Stimulated activated CD4-positive, alpha-beta T cell treated with anti-CD3 and anti-CD28 coated beads, Interleukin-1b, Interleukin-23, amount 100 ng/mL, for 4 hours (primary cell): Measurements from ENCODE around the gene MMP15.
A peak's percentile ranks its signal among the peaks of the same experiment; 100 is the strongest.

Experiments used
- DNase-seq, 2 donors: peaks; one replicate each; pipeline ENCODE4 v3.0.0-alpha.2; 2020; ENCODE audit warnings: low read depth in 2 of 2

MMP15 gene

DNA sequence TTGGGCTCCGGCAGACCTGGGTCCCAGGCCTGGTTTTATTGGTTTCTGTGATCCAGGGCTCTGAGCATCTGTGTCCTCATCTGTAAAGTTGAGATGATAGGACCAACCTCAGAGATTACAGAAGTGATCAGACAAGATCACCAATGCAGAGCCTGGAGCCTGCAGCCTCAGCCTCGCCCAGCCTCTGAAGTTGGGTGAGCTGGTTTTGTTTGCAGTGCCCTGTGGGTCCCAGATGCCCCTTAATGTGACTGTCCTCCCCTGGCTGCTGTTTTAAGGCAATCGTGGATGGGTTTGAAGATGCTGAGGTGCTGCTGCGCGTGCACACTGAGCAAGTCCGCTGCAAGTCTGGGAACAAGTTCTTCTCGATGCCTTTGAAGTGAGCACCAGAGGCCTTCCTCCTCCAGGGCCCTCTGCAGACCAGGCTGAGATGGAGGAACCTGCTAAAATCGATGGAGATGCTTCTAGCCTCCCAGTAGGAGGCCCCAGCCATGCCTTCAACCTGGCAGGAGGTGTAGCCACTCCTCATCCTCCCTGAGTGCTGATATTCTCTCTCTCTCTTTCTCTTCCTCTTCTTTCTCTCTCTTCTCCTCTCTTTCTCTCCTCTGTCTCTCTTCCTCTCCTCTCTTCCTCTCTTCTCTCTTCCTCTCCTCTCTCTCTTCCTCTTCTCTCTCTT lies 5.6 kb upstream of the MMP15 start:
- no peak for DNase-seq

DNA sequence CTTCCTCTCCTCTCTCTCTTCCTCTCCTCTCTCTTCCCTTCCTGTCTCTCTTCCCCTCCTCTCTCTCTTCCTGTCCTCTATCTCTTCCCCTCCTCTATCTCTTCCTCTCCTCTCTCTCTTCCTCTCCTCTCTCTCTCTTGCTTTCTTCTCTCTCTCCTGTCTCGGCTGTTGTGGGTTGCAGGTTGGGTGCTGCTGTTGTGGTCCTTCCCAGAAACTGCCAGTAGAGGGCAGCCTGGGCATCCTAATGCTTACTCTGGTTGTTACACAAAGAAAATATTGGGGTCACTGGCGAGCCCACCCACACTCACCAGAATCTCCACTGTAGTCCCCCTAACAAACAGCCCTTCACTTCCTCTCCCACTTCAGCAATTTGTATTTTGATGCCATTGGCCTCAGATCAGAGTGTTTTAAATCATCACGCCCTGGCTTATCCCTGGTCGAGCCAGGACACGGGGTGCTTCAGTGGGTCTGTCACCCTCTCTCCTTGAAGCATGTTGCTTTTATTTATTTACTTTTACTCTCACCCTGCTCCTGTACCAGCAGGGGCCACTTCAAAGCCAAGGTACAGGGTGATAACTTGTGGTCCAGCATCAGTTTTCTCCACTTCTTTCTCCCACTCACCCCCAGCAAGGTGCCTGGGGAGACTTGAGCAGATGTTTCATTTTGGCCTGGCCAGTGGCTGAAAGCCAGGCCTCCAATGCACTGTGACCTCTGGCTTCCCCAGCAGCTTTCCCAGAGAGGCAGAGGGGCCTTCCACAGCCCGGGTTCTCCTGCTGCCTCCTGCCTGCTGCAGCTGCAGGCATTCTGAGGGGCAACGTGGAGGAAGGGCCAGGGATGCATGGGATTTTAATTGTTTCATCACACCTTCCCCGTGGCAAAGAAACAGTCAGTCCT lies 4.7 kb upstream of the MMP15 start:
- peak; percentile 43 to 57 for DNase-seq

DNA sequence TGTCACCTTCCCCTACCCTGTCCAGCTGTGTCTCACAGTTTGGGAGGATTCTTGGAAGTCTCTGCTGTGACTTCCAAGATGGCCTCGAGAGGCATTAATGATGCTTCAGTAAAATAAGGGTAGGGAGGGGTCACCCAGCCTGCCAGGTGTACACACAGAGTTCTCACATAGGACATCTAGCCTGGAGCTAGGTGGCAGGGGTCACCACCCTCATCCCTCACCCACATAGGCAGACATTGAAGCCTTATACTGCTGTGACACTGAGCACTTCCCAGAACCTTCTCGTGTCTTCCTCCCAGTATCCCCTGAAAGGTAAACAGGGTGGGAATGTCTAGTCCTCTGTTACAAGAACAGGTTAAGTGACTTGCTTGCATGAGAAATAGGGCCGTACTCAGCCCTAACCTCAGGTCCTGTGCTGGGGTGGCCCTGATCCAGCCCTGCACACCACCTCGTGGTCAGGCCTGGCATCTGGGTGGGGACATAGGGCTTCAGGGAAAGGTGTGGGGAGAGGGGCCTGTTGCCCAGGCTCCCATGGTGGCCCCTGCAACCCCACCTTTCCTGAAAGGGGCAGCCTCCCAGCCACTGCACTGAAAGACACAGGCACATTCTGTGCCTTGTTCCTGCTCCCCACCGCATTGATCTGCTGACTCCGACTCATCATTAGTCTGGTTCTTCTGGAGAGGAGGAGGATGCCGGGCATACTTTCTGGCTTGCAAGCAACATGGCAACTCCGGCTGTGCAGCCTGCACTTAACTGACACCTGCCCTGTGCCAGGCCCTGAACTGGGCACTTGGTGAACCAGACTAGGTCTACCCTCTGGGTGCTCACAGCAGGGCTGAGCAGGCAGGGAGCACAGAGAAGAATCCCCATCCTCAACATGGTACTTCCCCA lies 3.6 kb upstream of the MMP15 start:
- no peak for DNase-seq

DNA sequence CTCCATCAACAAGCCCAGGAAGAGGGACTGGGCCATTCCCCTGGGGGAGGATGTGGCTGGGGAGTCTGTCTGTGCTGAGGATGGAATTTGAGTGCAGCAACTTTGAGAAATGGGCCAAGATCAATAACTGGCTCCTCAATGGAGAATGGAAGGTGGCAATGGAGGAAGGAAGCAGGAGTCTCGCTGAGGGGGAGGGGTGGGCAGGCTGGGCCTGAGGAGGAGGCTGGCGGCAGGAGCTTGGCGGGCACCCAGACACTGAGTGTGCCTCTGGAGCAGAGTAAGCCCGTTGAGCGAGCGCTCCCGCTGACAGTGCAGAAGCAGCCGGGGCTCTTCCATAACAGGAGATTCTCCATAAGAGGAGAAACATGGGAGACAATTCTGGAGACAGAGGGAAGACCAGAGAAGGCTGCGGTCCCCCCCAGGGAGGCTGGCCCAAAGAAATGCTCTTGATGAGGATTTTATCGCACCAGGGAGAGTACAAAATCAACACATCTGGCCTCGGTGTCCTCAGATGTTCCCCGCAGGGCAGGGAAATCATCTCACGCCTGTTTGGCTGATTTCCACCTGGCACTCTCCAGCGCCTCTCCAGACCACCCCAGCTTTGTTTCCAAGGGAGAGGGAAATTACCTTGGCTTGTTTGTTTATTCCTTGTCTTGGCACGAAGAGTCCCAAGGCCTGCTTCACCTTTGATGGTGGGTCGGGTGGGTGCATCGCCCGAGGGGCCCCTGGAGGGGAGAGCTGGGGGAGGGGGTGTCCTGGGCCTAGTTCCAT lies 2.8 kb upstream of the MMP15 start:
- no peak for DNase-seq

DNA sequence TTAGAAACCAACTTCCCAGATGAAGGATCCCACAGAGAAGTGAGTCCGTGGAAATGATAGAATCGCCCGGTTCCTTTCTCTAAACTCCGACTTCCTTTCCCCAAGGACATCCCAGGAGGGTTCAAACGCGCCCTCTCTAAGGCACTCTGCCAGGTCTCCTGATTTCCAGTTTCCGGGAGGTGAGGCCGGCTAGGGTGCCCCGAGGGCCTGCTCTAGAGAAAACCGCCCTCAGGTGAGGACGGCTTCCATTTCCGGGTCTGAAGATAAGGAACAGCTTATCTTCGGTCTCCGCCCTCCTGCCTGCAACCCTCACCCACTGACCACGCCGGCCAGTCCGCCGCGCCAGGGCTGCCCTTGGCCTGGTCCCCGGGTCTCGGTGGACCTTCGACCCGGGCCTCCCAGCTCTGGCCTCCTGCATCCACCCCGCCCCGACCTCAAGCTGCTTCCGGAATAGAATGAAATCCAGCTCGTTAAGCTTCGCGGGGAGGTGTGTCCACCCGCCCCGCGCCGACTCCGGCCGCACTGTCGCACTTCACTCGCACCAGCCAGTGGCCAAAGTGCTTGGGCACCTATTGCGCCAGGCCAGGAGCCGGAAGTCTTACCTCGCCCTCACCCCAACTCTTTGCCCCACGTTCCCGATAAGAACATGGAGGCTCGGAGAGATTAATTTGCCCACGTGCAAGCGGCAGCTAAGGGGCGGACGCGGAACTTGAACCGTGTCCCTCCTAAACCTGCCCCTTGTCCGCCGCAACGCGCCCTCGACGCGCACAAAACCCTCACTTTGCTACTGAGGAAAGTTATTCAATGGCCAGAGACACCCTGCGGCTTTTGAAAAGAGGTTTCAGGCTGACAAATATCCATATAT lies 836 bp upstream of the MMP15 start:
- peak in 1 of 2 donors; percentile 19 for DNase-seq

DNA sequence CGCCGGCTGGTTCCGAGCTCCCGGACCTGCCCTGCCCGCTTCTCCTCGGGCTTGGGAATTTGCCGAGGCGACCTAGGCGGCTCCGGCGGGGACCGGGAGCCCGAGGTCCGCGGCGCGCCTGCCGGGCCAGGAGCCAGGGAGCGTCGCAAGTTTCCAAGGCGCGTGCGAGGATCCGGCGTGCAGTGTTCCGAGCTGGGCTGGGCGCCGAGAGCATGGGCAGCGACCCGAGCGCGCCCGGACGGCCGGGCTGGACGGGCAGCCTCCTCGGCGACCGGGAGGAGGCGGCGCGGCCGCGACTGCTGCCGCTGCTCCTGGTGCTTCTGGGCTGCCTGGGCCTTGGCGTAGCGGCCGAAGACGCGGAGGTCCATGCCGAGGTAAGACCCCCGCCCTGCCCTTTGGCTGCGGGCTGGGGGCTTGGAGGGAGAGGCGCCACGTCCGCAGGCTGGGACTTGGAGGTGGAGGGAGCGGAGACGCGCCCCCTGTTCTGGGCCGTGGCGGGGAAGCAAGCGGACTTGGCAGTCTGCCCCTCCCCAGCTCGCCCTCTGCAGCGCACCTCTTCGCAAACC lies 668 bp downstream of the MMP15 start:
- peak in 1 of 2 donors; percentile 14 for DNase-seq

DNA sequence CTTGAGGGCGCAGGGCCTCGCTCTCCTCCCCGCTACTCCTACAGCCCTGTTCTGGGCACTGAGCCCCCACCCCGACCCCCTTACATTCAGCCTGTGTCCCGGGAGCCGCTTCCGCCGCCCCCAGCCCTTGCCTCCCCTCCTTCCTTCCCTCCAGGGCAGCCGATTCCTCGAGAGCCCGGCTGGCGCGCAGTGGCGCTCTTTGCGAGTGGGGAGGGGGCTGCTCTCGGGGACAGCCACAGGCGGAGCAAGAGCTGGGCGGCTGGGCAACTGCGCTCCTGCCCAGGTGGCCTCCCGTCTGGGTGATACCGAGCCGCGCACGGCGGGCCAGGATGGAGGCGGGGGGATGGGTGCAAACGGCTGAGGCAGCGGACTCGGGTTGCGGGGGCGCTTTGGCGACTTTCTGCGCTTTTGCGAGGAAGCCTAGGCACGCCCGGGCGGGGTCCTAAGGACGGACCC lies 1.2 kb downstream of the MMP15 start:
- peak in 1 of 2 donors; percentile 9 for DNase-seq

DNA sequence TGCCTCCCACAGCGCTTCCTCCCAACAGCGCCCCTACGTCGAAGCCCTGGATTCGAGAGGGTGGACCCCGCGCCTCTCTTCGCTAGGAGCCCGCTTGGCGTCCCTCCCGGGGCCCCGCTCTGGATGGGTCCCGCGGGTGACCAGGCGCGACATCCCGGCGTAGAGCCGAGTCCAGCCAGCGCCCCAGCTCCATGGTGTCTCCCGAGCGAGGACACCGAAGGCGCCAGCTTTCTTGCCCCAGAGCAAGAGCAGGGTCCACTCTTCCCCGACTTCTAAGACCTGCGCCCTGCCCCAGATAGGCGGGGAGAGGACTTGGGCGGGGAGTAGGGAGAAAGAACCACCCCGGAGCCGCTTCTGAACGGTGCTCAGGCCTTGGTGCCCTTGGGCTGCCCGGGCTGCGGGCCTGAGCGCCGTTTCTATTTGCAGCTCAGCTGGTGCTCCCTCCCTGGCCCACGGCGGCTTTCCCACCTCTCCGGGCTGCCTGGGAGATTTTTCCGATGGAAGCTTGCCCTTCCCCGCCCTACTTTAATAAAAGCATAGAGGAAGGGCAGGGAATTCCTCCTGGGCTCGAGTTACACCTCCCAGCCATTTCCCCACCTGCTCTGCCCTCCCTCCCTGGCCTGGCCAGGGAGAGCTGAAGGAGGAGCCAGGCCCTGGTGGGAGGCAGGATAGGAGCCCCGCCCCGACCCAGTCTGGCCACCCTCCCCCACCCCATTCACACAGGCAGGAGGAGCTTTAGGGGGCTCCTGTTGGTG lies 1.8 kb downstream of the MMP15 start:
- no peak for DNase-seq

DNA sequence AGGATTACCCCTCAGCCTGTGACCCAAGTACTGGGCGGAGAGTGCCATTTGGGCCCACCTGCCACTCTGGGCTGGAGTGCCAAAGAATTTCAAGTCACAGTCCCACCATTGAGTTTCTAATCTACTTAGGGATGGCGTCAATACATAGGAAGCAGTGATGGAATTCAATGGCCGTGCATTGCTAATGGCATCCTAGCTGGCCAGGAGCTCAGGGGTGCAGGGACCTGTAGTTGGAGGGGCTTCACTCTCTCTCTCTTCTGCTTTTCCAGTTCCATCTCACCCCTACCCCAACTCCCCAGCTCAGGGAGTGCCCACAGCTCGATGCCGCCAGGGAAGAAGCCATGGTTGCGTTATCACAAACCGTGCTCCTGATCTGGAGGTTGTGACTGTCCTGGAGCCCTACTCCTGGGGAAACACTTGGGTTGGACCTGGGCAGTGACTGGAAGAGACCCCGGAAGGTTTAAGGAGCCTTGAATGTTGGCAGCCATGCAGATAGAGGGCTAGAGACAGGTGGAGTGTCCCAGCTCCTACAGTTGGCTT lies 2.4 kb downstream of the MMP15 start:
- DNase-seq: no peak

DNA sequence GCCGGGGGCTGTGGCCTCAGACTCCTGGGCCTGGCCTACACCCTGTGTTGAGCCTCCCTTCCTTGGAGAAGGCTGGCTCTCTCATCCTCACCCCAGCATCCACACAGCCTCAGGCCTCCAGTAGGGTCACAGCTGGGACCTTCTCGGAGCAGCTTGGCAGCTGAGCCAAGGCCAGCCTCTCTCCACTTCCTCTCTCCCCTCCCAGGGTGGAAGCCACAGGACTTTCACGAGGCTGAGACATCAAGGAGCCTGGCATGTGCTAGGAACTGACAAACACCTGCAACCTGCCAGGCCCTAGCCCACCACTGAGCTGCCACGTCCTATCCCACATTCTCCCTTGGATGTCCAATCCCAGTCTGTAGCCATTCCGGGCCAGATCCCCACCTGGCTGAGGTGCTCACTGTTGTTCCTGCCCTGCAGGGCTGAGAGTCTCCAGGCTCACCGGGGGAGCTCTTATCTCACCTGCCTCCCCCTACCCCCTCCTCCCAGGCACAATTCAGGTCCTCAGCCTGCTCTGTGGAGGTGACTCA lies 3.1 kb downstream of the MMP15 start:
- no peak for DNase-seq

DNA sequence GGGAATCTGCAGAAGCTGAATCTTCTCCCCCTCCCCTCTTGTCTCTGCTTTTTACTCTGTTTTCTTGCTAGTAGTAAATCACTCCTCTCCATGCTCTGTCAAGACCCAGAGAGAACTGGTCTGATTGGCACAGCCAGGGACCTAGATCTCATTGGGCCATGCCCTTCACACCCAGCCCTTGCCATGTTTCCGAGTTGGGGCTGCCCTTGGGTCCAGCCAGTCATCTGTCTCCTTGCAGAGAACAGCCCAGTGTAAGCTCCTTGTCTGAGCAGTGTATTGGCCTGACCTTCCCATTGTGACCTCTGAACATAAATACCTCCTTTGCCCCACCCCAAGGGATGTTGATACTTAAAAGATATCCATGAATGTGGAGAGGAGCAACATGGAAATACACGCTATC lies 3.9 kb downstream of the MMP15 start:
- no peak for DNase-seq

DNA sequence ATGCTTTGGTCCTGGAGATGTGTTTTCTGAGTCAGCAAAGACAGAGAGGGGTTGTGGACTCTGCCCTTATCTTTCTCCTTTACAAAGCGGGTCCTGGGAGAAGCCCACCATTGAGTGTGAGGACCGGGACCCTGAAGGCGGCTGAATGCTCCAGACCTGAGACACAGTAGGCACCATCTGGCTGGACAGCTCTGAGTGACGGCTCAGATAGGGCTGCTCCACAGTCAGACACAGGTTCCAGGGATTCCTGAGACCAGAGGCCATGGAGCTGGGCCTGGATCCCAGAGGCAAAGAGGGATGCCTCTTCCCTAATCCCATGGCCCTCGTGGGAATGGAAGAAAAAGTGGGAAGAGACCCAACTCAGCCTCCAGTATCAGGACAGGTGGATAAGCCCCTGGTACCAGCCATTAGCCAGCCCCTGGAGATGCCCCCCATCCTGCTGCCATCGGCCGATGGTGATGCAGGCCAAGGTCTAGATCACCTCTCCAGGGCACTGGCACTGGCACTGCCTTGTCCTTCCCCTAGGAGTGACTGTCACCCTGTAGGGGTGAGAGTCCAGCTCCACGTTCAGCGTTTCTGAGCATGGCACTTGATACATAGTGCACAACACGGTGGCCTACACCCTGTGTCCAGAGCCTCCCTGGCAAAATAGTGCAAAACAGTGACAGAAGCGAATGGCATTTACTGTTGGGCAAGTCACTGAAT lies 4.7 kb downstream of the MMP15 start:
- no peak for DNase-seq

DNA sequence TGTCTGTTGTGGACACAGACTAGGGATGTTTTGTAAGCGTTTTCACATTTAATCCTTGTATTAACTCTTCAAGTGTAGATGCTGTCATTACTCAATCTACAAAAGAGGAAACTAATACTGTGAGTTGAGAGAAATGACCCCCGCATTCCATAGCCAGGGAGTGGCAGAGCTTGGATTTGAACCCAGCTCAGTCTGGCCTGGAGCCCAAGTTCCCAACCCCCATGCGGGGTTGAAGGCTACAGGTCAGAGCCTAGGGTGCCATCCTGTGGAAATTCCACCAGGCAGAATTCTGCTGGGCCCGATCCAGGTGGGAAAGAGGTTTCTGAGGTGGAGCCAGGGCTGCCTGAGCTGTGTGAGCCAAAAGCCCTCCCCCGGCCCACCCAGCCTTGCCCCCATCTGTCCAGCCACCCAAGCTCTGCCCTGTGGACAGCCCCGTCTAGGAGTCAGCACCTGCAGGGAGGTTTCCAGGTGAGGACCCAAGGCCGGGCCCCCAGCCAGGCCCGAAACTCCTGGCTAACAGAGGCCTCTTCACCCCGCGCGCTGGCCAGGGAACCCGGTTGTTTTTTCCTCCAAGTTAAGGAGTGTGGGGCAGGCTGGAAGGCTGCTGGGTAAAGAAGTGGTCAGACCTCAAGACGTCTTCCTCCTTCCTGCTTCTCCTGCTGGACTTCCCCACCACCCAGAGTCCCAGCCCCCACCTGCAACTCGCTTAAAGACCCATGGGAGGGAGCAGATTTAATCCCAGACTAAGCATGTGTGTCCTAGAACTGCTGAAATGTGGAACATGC lies 5.7 kb downstream of the MMP15 start:
- DNase-seq: no peak

DNA sequence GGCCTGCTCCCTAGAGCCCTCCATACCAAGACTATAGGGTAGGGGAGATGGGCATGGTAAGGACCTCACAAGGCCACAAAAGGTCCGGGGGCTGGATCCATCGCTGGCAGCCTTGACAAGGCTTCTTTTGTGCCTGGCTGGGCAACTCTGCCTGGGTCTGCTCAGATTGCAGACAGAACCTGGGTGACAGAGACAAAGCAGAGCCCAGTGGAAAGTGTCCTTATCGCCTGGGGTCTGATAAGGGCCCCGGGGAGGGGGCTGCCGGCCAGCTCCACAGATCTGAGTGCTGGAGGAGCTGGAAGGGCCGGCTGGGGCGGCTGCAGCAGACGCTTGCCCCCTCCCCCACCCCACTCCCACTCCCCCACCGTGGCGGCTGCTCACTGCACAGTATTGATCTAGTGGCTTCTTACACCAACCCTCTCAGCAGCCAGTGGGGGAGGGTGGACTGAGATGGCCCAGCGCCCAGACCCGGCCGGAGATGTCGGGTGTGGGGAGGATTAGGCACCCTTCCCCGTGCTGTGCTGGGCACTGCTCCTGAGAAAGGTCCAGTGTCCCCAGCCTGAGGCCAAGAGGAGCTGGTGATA lies 7.2 kb downstream of the MMP15 start:
- no peak for DNase-seq

DNA sequence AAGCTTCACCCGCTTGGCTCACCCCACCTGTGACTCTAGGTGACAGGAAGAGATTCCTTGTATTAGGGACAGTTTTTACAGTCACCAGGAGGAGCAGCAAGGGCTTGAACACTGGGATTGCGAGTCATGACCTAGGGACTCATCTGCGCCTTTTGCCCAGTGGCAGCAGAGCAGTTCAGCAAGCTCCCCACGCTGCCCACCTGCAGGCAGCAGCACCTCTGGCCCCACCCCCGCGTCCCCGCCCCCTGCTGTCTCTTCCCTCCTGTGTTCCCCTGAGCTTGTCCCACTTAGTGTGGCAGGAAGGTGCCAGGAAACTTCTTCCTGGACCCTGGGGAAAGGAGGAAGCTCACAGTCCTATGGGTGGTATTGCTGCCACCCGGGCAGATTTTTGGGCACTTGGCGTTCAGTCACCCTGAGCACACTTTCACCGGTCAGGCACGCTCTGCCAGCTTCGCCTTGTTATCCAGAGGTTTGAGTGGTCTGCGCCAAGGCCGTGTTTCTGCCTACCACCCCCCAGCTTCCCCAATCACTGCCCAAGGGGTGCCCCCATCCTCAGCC lies 8.7 kb downstream of the MMP15 start:
- no peak for DNase-seq

DNA sequence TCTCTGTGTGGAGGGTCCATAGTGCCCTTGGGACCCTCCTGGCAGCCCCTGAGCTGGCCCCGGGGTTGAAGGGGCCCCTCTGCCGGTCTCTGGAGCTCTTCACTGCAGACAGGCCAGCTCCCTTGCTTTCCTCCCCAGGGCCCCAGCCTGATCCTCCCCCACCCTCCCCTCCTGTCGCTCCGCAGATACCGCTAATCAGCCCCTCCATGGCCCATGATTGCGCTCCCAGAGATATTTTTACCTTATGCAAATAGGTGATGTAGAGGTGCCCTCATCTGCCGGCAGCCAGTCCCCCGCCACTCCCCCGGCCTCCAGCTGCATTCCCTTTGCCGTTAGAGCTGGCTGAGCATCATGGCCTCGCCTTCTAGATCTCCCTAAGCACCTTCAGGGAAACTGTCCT lies 9.2 kb downstream of the MMP15 start:
- no peak for DNase-seq
